ENCODE results near the gene TET3.

DNA sequence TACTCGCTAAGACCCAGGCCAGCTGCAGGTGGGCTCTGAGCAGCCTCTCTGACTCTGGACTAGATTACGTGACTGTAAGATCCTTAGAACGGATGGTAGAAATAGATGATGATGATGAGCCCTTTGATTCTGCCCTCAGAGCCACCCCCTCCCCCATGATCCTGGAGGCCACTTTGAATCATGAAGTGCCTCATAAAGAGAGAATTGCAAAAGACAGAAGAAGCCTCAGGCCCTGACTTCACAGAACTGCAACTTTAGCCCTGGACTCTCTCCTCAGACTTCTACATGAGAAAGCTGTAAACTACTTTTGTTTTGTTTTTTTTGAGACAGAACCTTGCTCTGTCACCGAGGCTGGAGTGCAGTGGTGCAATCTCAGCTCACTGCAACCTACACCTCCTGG lies 15.4 kb upstream of the TET3 start:
- TF ChIP-seq, protein P1, sequence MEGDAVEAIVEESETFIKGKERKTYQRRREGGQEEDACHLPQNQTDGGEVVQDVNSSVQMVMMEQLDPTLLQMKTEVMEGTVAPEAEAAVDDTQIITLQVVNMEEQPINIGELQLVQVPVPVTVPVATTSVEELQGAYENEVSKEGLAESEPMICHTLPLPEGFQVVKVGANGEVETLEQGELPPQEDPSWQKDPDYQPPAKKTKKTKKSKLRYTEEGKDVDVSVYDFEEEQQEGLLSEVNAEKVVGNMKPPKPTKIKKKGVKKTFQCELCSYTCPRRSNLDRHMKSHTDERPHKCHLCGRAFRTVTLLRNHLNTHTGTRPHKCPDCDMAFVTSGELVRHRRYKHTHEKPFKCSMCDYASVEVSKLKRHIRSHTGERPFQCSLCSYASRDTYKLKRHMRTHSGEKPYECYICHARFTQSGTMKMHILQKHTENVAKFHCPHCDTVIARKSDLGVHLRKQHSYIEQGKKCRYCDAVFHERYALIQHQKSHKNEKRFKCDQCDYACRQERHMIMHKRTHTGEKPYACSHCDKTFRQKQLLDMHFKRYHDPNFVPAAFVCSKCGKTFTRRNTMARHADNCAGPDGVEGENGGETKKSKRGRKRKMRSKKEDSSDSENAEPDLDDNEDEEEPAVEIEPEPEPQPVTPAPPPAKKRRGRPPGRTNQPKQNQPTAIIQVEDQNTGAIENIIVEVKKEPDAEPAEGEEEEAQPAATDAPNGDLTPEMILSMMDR (IDR thresholded peaks at IDR 0.05): no peak
- TF ChIP-seq POLR2AphosphoS5 (IDR thresholded peaks at IDR 0.05): no peak

Measured in sigmoid colon (tissue), 4 donors.